Endothelial cell of umbilical vein (primary cell): ENCODE data around the gene CCDC191. TPM values are rescaled to one million over a fixed set of nuclear protein-coding genes. Genes with fewer than 3 reads are reported as not detected.

Experiments
- BruUV-seq: library from RNA; stranded (reverse); fragments of 400-500 nt; replicated peaks from 2 replicates; lab custom pipeline; 2021; lab: Mats Ljungman, UMichigan
- CTCF ChIA-PET: fragments of 300-600, 350-600 bp; sonication (Branson Sonifier 250); formaldehyde crosslinking; loops from one replicate; lab custom pipeline; 2021; ENCODE audit warnings: antibody characterized with exemption, inconsistent platforms; lab: Charles Lee
- POLR2A ChIA-PET: fragments of 300-600, 350-600 bp; sonication (Branson Sonifier 250); formaldehyde crosslinking; loops from one replicate; lab custom pipeline; 2021; ENCODE audit warnings: antibody characterized with exemption, inconsistent platforms; lab: Charles Lee
- DNase-seq: peaks from one replicate; pipeline ENCODE4 v3.0.0-alpha.2; 2011; ENCODE audit warnings: low read depth, low spot score
- FAIRE-seq: peaks from 2 replicates; lab custom pipeline; 2011; peaks lifted over from hg19 to GRCh38; lab: Jason Lieb, UNC
- H2AFZ ChIP-seq: 2 replicates; pipeline ENCODE4 v1.6.0; 2012; ENCODE audit warnings: low read depth, low read length, control low read depth, inconsistent platforms
- H3K27ac ChIP-seq: 2 replicates; pipeline ENCODE4 v1.5.1; 2011; ENCODE audit warnings: low read depth, mild to moderate bottlenecking, control low read depth, low read length, moderate library complexity; ENCODE audit not compliant: insufficient read depth
- H3K27me3 ChIP-seq, 2 experiments: 2 replicates each; pipeline versions ENCODE4 v1.6.0 to v1.6.1; 2011; ENCODE audit warnings: low read length in 2 of 2, mixed read lengths in 1 of 2; ENCODE audit not compliant: control insufficient read depth in 2 of 2, insufficient read depth in 2 of 2
- H3K36me3 ChIP-seq, 2 experiments: 2 replicates in 1 of 2; 3 replicates in 1 of 2; pipeline ENCODE4 v1.5.1; 2011; ENCODE audit warnings: low read length in 2 of 2, mild to moderate bottlenecking in 1 of 2, moderate library complexity in 1 of 2; ENCODE audit not compliant: control insufficient read depth in 2 of 2, insufficient read depth in 2 of 2; ENCODE audit errors: extremely low read depth in 1 of 2
- H3K4me1 ChIP-seq: 3 replicates; pipeline ENCODE4 v1.5.1; 2011; ENCODE audit warnings: mild to moderate bottlenecking, low read length; ENCODE audit not compliant: control insufficient read depth, insufficient read depth; ENCODE audit errors: extremely low read depth
- H3K4me2 ChIP-seq: 2 replicates; pipeline ENCODE4 v1.6.1; 2011; ENCODE audit warnings: low read length, control low read depth, mixed read lengths; ENCODE audit not compliant: insufficient read depth
- H3K4me3 ChIP-seq, 3 experiments: fragments of 200-600 bp in 1 of 3; sonication (generic), shearing (Covaris generic) in 1 of 3; replicated peaks in 1 of 3; 2 replicates each; pipeline ENCODE4 v1.5.1; 2011 to 2016; ENCODE audit warnings: control low read depth in 3 of 3, low read length in 3 of 3, mild to moderate bottlenecking in 2 of 3, inconsistent platforms in 1 of 3, low read depth in 1 of 3, moderate library complexity in 1 of 3; ENCODE audit not compliant: insufficient read depth in 1 of 3
- H3K79me2 ChIP-seq: 2 replicates; pipeline ENCODE4 v1.6.0; 2012; ENCODE audit warnings: low read length, inconsistent platforms; ENCODE audit not compliant: control insufficient read depth, insufficient read depth
- H3K9ac ChIP-seq: replicated peaks from 2 replicates; pipeline ENCODE3; 2011; ENCODE audit warnings: low read length, control low read depth; ENCODE audit not compliant: insufficient read depth; ENCODE audit errors: extremely low read depth
- H3K9me1 ChIP-seq: replicated peaks from 3 replicates; pipeline ENCODE4 v1.6.0; 2011; ENCODE audit warnings: mild to moderate bottlenecking, low read length; ENCODE audit not compliant: control insufficient read depth, insufficient read depth; ENCODE audit errors: extremely low read depth
- H3K9me3 ChIP-seq: replicated peaks from 2 replicates; pipeline ENCODE4 v1.5.1; 2012; ENCODE audit warnings: low read length, inconsistent platforms; ENCODE audit not compliant: control insufficient read depth, insufficient read depth
- H4K20me1 ChIP-seq: replicated peaks from 2 replicates; pipeline ENCODE3; 2011; ENCODE audit warnings: mild to moderate bottlenecking, low read length; ENCODE audit not compliant: control insufficient read depth, insufficient read depth; ENCODE audit errors: extremely low read depth
- CTCF ChIP-seq, 2 donors: IDR thresholded peaks; 1 replicate in 1 of 2; 2 replicates in 1 of 2; pipeline ENCODE4 v1.5.1; 2011; ENCODE audit warnings: low read length in 2 of 2, mild to moderate bottlenecking in 2 of 2, moderate library complexity in 2 of 2, control low read depth in 1 of 2, inconsistent platforms in 1 of 2, low read depth in 1 of 2; ENCODE audit not compliant: insufficient read depth in 1 of 2; ENCODE audit errors: extremely low read depth in 1 of 2
- EZH2 ChIP-seq: IDR thresholded peaks from 2 replicates; pipeline ENCODE4 v1.6.1; 2012; ENCODE audit warnings: borderline replicate concordance, low read depth, mild to moderate bottlenecking, moderate library complexity, low read length, inconsistent platforms; ENCODE audit not compliant: severe bottlenecking
- FOS ChIP-seq: IDR thresholded peaks from 2 replicates; pipeline ENCODE4 v1.6.1; 2011; ENCODE audit warnings: mild to moderate bottlenecking, low read length, moderate library complexity, borderline replicate concordance; ENCODE audit not compliant: insufficient read depth
- GATA2 ChIP-seq: IDR thresholded peaks from 2 replicates; pipeline ENCODE4 v1.7.0; 2011; ENCODE audit warnings: low read depth, mild to moderate bottlenecking, moderate library complexity, mixed read lengths, low read length; ENCODE audit not compliant: insufficient read length, insufficient read depth
- JUN ChIP-seq: IDR thresholded peaks from 2 replicates; pipeline ENCODE4 v1.6.1; 2011; ENCODE audit warnings: borderline replicate concordance, low read depth; ENCODE audit not compliant: insufficient read length, insufficient read depth
- MAX ChIP-seq: IDR thresholded peaks from 2 replicates; pipeline ENCODE4 v1.6.1; 2011; ENCODE audit not compliant: insufficient read depth, insufficient read length
- MYC ChIP-seq: IDR thresholded peaks from one replicate; pipeline ENCODE4 v1.6.1; 2011; ENCODE audit warnings: mild to moderate bottlenecking, low read depth, low read length
- POLR2A ChIP-seq: IDR thresholded peaks from 2 replicates; pipeline ENCODE4 v1.6.1; 2012; ENCODE audit warnings: low read depth, mild to moderate bottlenecking, control low read depth, low read length
- POLR2AphosphoS5 ChIP-seq: IDR thresholded peaks from 2 replicates; pipeline ENCODE4 v1.6.1; 2012; ENCODE audit warnings: low read depth, mild to moderate bottlenecking, control low read depth, low read length, moderate library complexity; ENCODE audit not compliant: insufficient read depth
- dilution Hi-C: fragments of 300-500 bp; cut with MboI; formaldehyde crosslinking; loops from one replicate; pipeline ENCODE4 v1.15.0; 2019; ENCODE audit warnings: low sequenced_read_pairs; ENCODE audit not compliant: extremely low pct_ligation_motif_present
- intact Hi-C: fragments of 100-400 bp; cut with micrococcal nuclease; formaldehyde crosslinking; loops from one replicate; pipeline ENCODE4 v1.10.0; 2022
- polyA plus RNA-seq, 4 experiments: library from polyadenylated mRNA; depleted of rRNA in 3 of 4; stranded (reverse) in 3 of 4; unstranded in 1 of 4; fragments of >200 nt; gene quantifications; 2 replicates each; pipeline versions ENCODE4 v1.2.1 to v1.2.3, GENCODE V29; 2011 to 2012; ENCODE audit warnings: missing spikeins in 1 of 4
- total RNA-seq: library from RNA; stranded (reverse); gene quantifications from 2 replicates; pipeline ENCODE4 v1.2.3, GENCODE V29; 2021

CCDC191 gene
- total and polyA plus RNA-seq, 2 donors (not counting 3 experiments of a cell fraction or from before 2014, with no cell fraction given), result 1.7 to 4.9 TPM

- FAIRE-seq (no peak), DNase-seq (no peak)
- H3K9me1 ChIP-seq, result no peaks in the 10 kb centered on the region
- H4K20me1 ChIP-seq, result no peaks in the 10 kb centered on the region
- H3K4me3 ChIP-seq, result no peak overlapping the region
- H2AFZ ChIP-seq, result no peak overlapping the region
- H3K79me2 ChIP-seq, result no peaks in the 10 kb centered on the region
- dilution Hi-C loops, result no loop called here
- TF ChIP-seq GATA2, result no peak
- no peak for TF ChIP-seq FOS
- no peak for TF ChIP-seq JUN
- TF ChIP-seq EZH2, result no peak
- no peak for TF ChIP-seq MYC
- no peak for TF ChIP-seq POLR2AphosphoS5
- TF ChIP-seq CTCF (IDR thresholded peaks at IDR 0.05; ENCODE audit: extremely low read depth in 1 of 2, insufficient read depth in 1 of 2, low read depth in 1 of 2, low read length in 2 of 2), result no peak
- TF ChIP-seq POLR2A, result no peak
- TF ChIP-seq MAX, result no peak
- H3K27me3 ChIP-seq, result no peaks in the 10 kb centered on the region
- no peaks in the 10 kb centered on the region for H3K9me3 ChIP-seq
- no peaks in the 10 kb centered on the region for H3K36me3 ChIP-seq
- no peak overlapping the region for H3K9ac ChIP-seq
- no peak overlapping the region for H3K27ac ChIP-seq
- POLR2A ChIA-PET, result no interaction called here
- CTCF ChIA-PET, result no interaction called here
- no peak overlapping the region for H3K4me2 ChIP-seq
- BruUV-seq, result no TSS peak
- peaks cover 3% of the 10 kb centered on the region for H3K4me1 ChIP-seq
- intact Hi-C loops, result no loop called here
Observed at GRCh38 chr3:114034787-114035545, 21.4 kb downstream of the CCDC191 start.
